HL-60/S4 treated with phorbol 12-myristate 13-acetate at 8.2 ng/mL for 4 days and 3 days (cell line): Measurements from ENCODE around the gene PARVB.

Source experiments
- in situ Hi-C: fragments of 300-500 bp; cut with MboI; formaldehyde crosslinking; loops from 2 replicates; pipeline ENCODE4 v1.15.0; 2022; ENCODE audit warnings: low sequenced_read_pairs

Gene PARVB

DNA sequence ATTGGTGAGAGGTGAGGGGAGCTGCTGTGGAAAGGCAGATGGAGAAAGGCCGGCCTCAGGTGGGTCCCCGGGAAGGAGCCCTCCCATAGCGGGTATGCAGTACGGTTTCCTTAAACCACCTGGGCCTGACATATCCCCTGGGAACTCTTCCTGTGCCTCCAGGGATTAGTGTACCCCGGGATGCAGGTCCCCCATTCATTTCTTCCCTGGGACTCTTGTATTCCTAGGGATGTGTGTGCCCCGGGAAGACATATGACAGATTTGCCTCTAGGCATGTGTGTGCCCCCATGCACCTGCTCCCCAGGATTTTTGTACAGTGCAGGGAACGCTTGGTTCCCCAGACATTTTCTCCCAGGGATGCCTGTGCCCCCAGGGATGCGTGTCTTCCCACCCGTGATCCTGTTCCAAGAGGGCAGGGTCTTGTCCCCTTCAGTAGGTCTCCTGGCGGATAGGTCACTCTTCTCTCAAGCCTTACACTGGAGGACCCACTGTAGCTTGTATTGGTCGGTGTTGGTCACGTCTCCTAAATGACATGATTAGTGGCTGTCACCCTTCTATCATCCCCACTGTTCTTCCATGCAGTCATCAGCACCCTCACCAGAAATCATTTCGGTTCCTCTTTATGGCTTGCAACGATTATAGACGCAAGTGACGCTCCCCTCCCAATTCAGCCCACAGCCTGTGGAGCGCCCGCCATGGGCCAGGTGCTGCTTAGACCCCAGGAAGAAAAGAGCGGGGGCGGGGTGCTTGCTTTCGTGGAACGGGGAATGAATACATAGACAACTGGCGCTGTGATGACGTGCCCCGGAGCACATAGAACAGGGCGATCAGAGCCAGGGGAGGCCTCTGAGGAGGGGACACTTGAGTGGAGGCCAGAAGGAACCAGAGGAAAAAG is 1.3 kb downstream of the PARVB start:
- in situ Hi-C loops = no loop called here

DNA sequence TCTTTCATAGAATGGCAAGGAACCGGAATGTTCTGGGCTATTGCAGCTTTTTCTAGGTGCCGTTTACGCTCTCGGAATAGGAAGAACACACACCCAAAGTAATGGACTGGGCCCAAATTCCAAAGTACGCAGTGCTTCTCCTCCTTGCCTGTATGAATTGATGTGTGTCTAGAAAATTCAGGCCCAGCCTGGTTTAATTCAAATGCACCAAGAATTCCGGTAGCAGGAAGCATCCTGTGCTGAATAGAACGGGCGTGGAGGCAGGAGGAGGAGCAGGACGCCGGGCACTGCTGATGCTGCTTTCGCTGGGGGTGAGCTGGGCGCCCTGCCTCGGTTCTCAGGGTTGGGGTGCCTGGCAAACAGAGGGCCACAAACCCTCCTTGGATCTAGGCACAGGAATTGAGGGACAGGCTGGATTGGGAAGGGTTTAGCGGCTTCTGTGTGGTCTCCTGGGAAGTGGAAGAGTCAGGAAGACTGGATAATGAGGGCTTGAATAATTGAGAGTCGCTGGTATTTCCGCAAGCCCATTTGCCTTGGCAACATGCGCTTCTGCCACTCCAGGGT is 2.0 kb downstream of the PARVB start:
- in situ Hi-C loops = no loop called here

DNA sequence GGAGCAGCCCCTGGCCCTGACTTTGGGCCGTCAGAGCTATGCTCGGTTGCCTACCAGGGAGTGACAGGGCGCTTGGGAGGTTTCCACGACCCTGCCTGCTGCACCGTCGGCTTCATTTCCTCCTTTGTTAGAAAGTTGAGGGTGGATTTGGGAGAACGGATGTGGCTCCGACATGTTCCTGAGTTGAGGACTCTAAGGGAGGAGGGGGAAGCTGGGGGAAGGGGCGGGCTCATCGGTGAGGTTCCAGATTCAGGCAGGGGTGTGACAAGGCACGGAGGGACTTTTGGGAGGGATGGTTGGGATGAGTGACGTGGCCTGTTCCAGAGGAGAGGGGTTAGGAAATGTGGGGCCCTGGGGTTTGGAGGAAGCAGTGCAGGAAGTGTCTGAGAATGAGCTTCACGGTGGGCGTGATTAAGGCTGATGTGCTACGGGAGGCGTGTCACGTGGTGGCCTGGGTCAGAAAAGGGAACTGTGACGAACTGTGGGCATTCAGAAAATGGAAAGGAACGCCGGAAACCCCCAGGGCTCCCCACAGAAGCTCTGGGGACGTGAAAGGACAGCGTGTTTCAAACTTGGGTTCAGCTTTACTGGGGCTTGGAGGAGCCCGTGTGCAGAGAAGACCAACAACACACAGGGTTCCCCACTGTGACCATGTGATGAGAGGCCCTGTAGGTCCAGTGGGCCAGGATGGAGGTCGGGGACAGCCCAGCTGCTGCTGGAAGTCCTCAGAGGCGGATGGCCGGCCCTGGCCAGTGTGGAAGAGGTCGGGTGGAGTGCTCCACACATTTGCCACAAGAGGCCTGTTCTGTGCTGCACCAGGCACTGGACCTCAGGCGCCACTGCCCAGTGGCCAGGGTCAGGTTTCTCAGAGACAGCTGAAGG is 2.8 kb downstream of the PARVB start:
- in situ Hi-C loops = no loop called here

DNA sequence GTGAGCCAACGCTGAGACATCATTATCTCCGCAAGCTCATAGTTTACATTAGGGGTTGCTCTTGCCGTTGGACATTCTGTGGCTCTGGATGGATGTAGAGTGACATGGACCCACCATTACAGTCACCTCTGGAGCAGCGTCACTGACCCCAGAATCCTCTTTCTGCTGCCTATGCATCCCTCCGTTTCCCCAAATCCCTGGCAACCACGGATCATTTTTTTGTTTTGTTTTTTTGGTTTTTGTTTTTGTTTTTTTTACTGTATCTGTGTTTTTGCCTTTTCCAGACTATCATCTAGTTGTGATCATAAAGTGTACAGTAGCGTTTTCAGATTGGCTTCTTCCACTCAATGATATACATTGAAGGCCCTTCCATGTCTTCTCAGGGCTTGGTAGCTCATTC is 4.0 kb downstream of the PARVB start:
- in situ Hi-C loops = no loop called here

DNA sequence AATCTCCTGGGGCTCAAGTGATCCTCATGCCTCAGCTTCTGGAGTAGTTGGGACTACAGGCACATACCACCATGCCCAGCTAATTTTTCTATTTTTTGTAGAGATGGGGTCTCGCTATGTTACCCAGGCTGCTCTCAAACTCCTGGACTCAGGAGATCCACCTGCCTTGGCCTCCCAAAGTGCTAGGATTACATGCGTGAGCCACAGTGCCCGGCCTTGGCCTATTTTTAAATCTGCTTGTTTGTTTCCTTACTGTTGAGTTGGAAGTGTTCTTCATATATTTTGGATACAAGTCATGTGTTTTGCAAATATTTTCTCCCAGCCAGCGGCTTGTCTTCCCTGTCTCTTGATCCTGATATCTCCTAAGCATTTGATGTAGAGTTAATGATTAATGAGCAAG is 5.0 kb downstream of the PARVB start:
- in situ Hi-C loops = no loop called here

DNA sequence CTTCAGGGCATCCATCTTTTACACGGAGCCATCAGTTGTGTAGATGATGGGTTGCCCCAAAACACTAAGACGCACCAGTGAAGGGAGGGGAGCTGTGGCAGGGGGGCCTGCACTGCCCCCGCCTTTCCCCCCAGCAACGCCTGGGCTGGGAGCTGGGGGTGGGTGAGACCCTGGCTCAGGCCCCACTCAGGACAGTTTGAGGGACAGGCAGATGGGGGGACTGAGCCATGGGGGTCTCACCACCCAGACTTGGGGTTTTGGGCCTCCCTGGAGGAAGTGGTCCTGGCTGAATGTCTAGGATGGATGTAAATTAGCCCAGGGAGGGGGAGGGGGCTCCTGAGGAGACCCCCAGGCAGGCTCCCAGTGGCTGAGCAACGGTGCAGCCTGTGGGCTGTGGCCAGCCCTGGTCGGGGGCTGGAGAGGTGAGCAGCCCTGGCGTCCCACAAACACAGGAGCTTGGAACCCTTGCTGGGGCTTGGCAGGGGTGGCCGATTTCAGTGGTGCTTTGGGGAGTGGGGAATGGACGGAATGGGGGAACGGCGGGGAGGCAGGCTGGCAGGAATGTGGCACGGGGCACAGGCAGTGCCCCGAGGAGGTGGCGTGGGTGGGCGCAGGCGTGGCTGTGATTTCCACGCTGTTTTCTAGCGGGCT is 6.1 kb downstream of the PARVB start:
- in situ Hi-C loops = no loop called here

DNA sequence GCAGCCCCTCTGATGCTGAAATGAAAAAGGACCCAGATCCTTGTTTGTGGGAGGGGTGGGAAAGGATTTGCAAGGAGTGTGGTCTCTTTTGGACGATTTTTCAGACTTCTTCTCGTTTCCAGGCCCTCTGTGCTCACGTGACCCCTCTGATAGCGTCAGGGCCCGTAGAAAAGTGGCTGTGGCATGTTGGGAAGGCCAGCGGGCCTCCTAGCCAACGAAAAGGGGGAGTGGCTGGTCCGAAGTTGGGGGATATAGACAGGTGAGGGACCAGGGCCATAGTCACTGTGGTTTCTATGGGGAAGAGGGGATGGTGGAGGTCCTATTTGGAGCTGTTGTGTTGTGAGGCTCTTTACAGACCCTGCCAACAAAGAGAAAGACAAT is 6.6 kb downstream of the PARVB start:
- in situ Hi-C loops = no loop called here

DNA sequence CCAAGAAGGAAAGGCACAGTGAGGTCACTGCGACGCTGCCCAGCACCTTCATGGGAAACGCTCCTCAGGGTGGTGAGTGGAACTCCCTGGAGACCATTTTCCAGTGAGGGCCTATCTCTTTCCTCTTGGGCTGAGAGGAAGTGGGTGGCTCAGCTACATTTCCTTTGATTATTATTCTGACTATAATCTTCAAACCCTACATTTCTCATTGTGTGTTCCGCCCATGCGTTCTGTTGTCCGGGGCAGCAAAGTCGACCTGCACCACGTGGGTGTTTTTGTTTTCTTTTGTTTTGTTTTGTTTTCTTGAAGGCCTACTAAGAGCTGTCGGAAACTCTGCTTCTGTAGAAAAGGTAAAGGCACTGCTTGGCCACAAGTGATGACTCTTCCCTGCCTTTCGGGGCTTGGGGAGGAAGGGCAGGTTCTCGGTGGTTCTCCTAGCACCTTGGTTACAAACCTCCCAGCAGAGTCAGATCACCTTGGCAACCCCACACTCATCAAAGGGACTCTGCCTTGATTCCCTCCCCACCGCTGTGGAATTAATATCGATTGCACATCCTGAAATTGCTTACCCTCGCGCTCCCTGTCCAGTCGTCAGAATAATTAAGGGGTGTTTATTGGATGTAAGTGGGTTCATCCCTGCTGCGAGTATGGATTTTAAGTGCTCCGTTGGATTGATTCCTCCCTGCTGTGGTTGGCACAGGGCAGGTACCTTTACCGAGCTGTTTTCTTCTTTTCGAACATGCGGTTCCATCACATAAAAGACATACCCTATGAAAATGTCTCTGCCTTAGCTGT is 7.3 kb downstream of the PARVB start:
- in situ Hi-C loops = no loop called here

DNA sequence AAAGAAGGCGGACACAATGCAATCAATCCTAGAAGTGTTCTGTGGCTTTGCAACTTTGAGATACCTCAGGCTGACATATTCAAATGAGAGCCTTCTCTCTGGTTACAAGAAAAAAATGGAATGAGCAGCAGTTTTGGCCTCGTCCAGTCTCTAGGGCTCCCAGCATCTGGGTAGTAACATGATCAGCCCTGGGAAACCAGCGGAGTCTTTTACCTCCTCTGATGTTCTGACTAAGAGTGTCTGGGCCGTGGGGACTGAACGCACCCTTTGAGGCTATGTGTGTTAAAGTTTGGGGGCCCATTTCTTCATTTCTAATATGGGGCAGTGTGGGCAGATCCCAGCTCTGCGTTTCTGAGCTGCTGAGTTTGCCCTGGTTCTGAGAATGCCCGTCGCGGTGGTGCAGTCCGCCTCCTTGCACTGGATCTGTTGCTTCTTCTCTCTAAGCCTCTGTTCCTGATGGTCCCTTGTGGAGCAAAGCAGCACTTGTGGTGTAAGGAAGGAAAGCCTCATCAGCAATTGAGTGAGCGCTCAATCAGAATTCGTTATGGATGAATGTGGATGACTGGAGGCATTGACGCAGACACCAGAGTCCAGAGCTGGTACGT is 8.1 kb downstream of the PARVB start:
- in situ Hi-C loops = no loop called here

DNA sequence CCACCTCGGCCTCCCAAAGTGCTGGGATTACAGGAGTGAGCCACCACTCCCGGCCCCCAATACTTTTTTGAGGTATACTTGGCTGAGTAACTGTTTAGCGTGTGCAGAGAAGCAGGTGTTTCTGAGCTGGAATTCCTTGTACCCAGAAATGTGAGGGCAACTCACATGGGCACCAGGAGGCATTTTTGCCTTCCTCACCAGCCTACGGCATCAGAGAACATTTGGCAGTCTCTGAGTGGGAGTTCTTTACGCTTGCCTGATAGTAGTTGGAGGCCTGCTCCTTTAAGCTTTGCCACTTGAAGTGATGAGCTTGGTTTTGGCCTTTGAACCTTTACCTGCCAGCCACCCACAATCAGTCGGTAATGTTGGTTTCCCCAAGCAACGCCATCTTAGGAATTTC is 9.2 kb downstream of the PARVB start:
- in situ Hi-C loops = no loop called here

DNA sequence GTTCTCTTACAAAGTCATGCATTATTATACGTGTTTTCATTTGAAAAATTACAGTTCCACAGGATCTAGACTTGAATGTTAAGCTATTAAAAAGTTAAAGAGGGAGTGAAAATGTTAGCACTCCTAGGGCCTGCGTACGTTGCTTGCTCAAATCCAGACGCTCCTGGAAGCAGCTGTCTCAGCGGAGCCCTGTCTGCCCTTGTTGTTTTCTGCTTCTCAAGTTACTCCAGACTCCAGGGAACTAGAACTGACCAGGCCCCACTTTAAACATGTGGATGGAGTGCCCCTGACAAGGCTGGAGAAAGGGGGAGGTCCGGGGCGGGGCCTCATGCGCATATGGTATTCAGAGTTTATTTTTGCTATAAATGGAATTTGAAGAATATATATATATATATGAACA is 9.6 kb downstream of the PARVB start:
- in situ Hi-C loops = no loop called here

DNA sequence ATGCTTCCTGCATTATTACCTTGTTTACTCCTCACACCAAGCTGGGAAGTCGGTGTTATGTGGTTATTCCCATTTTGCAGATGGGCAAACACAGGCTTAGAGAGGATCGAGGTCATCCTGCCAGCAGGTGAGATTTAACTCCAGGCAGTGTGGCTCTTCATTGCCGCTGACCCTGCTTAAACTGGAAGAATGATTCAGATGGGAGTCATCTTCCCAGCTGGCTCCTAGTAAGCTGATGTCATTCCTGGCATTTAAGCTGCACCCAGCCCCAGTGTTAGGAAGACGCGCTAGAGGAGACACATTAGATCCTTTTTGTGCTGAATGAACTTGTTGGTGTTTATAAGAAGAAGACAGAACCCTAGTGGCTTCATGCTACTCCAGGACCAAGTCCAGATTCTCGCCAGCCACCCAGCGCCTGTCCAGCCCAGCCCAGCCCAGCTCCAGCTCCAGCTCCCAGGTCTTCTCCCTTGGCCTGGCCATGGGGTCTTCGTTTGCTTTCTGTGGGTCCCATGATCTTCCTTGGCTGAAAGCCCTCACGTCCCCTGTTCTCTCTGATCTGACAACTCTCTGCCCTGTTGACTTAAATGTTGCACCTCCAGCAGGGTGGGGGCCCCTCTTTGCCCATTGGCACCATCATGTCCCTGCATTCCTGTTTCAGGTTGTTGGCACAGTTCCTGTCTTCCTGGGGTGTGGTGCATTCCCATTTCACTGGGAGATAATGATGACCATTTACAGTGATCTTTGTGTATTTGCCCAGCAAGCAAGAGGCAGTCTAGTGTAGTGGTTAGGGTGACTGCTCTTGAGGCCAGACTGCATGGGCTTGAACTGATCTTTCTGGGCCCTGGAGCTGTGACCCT is 13.6 kb downstream of the PARVB start:
- in situ Hi-C loops = no loop called here

DNA sequence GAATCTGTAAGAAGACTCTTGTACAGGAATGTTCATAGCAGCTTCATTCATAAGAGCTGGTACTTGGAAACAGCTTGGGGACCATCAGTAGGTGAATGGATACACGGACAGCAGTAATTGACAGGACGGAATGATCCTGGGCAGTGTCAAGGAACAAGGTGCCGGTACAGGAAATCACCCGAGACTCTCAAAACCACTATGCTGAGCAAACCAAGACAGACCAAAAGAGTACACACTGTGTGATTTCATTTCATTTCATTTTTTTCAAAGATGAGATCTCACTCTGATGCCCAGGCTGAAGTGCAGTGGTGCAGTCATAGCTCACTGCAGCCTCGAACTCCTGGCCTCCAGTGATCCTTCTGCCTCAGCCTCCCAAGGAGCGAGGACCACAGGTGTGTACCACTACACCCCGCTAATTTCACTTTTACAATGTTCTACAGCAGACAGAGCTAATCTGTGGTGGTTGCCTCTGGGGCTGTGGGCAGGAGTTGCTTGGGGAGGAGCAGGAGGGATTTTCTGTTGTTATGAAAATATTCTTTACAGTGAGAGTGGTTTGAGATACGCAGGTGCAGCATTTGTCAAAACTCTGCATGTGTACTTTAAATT is 15.6 kb downstream of the PARVB start:
- in situ Hi-C loops = no loop called here

DNA sequence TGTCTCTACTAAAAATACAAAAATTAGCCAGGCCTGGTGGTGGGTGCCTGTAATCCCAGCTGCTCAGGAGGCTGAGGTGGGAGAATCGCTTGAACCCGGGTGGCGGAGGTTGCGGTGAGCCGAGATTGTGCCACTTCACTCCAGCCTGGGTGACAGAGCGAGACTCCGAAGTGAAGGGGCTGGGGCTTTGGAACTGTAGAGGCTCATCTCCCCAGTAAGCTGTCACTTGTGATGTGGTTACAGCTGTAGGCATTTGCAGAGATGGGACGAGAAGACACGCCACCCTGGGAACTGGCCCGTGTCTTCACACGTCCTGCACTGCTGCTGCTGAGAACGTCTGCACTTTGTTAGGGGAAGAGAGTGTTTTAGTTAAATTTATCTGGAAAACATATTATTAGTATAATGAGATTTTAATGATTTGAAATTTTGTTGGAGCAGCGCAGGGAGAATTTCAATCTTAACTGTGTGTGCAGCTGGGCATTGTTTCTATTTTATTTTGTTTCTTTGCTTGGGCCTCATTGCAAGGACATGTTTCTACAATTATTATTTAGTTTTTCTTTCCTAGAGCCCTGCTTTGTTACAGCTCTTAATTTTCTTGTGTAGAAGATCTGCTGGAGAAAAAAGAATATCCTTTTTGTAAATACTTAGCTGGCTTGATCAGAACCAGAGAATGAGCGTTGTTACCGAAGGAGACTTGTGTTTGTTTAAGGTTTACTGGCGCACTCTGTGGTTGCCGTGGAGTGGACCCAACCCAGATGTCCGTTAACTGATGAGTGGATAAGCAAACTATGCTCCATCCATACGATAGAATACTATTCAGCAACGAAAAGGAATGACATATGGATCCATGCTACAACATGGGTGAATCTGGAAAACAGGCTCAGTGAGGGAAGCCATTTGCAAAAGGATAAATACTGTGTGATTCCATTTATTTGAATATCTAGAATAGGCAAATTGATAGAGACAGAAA is 18.4 kb downstream of the PARVB start:
- in situ Hi-C loops = no loop called here

DNA sequence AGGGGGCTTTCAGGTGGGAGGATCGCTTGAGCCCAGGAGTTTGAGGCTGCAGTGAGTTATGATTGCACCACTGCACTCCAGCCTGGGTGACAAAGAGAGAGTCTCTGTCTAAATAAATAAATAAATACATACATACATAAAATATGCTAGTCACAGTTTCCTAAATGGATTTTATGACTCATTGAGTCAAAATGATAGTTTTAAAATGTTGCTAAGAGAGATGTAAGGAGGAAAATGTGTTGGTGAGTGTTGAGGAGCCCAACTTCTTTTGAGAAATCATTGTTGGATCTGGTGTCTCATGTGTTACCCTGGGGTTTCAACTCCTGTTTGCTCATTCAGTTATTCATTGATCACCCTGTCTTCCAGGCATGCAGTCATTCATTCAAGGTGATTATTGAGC is 21.0 kb downstream of the PARVB start:
- in situ Hi-C loops = no loop called here

DNA sequence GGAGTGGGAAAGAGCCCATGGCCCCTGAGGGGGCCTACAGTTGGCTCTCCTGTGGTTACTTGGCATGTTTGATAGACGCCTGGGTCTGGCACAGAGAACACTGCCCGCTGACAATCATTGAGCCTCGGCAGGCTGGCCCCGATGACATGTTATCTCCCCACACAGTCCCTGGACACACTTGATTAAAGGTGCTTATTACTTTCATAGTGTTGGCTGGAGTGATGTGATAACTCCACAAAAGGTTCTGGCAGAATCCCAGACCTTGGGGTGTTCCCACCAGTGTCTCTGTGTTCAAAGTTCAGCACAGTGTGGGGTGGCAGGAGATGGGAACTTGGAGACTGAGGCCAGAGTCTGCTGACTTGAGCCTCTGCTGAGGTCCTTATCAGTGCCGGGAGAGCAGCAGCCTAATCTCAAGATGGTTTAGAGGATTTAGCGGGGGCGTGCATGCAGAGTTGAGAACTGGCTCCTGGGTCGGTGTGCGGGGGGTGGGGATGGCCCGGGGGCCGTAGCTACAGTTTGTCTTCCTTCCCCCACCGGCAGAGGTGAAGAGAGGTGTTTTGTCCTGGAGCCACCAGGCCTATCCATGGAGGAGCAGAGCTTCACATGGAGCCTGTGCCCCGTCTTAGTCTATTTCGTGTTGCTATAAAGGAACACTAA is 22.5 kb downstream of the PARVB start:
- in situ Hi-C loops = no loop called here

DNA sequence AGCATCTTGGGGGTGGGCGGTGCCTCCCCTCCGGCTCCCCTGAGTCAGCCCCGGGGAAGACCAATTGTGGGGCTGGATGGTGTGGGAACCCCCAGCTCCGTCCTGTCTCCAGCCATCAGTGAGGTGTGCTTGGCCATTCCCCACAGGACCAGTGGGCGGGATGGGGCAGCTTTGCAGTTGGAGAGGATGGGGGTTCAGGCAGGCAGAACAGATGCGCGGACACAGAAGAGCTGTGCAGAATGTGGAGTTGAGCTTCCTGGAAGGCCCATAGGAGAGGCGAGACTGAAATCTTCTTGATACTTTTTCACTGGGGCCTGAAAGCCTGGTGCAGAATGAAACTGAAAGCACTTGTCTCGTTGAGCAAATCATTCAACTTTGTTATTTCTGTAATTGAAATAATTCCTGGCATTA is 23.8 kb downstream of the PARVB start:
- in situ Hi-C loops = no loop called here
